Neural progenitor cell (in vitro differentiated cells): ENCODE data around the gene MYLIP.

Experiments
- EZH2phosphoT487 ChIP-seq: fragments of 200-600 bp; sonication (generic); IDR thresholded peaks from 2 replicates; pipeline ENCODE4 v1.6.1; 2017; ENCODE audit warnings: antibody characterized with exemption
- TF ChIP-seq, protein P1 (sequence below): fragments of 200-600 bp; sonication (generic); IDR thresholded peaks from 2 replicates; pipeline ENCODE4 v1.5.1; 2017; ENCODE audit warnings: antibody characterized with exemption, mild to moderate bottlenecking

GRCh38 chr6:16089232-16090062 is 39.4 kb upstream of the MYLIP start:
- TF ChIP-seq, protein P1, sequence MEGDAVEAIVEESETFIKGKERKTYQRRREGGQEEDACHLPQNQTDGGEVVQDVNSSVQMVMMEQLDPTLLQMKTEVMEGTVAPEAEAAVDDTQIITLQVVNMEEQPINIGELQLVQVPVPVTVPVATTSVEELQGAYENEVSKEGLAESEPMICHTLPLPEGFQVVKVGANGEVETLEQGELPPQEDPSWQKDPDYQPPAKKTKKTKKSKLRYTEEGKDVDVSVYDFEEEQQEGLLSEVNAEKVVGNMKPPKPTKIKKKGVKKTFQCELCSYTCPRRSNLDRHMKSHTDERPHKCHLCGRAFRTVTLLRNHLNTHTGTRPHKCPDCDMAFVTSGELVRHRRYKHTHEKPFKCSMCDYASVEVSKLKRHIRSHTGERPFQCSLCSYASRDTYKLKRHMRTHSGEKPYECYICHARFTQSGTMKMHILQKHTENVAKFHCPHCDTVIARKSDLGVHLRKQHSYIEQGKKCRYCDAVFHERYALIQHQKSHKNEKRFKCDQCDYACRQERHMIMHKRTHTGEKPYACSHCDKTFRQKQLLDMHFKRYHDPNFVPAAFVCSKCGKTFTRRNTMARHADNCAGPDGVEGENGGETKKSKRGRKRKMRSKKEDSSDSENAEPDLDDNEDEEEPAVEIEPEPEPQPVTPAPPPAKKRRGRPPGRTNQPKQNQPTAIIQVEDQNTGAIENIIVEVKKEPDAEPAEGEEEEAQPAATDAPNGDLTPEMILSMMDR, result no peak
- no peak for TF ChIP-seq EZH2phosphoT487
